GM19239 (cell line): Measurements from ENCODE around the gene WWP2.
"Not testable (repeated sequence)": the region's sequence is repeated elsewhere in the genome, so short reads cannot be mapped to it uniquely, and the experiment has no call there.

Experiments
- DNase-seq: peaks from one replicate; pipeline ENCODE4 v3.0.0; 2011; ENCODE audit warnings: low spot score; ENCODE audit not compliant: insufficient read length
- FAIRE-seq: peaks from 2 replicates; lab custom pipeline; 2011; peaks lifted over from hg19 to GRCh38; lab: Jason Lieb, UNC

WWP2 gene

GRCh38 chr16:69848637-69849545, 86.8 kb downstream of the WWP2 start:
- no peak for FAIRE-seq
- DNase-seq: no peak

GRCh38 chr16:69851491-69852240, 89.5 kb downstream of the WWP2 start:
- DNase-seq (no peak), FAIRE-seq (no peak)

- FAIRE-seq (no peak), DNase-seq (no peak)
Measured at GRCh38 chr16:69852815-69853214, 90.7 kb downstream of the WWP2 start.

GRCh38 chr16:69853481-69853880, 91.3 kb downstream of the WWP2 start:
- DNase-seq (no peak), FAIRE-seq (no peak)

GRCh38 chr16:69854776-69855175, 92.6 kb downstream of the WWP2 start:
- DNase-seq, FAIRE-seq: not testable (repeated sequence)

- FAIRE-seq: no peak
Measured at GRCh38 chr16:69855592-69855991, 93.5 kb downstream of the WWP2 start.

GRCh38 chr16:69858191-69859104, 96.3 kb downstream of the WWP2 start:
- no peak for FAIRE-seq
- DNase-seq: no peak

More at GRCh38 chr16:69855592-69855991, 93.5 kb downstream of the WWP2 start:
- no peak for DNase-seq

- FAIRE-seq (no peak), DNase-seq (no peak)
Measured at GRCh38 chr16:69859105-69859989, 97.2 kb downstream of the WWP2 start.

- DNase-seq (no peak), FAIRE-seq (no peak)
Measured at GRCh38 chr16:69860233-69861231, 98.4 kb downstream of the WWP2 start.

GRCh38 chr16:69861292-69862030, 99.3 kb downstream of the WWP2 start:
- FAIRE-seq (no peak), DNase-seq (no peak)

GRCh38 chr16:69863401-69864281, 101.5 kb downstream of the WWP2 start:
- DNase-seq (no peak), FAIRE-seq (no peak)

- DNase-seq: no peak
- no peak for FAIRE-seq
Measured at GRCh38 chr16:69865701-69866100, 103.6 kb downstream of the WWP2 start.

GRCh38 chr16:69867784-69868560, 105.8 kb downstream of the WWP2 start:
- FAIRE-seq (no peak), DNase-seq (no peak)

- FAIRE-seq (no peak), DNase-seq (no peak)
Measured at GRCh38 chr16:69870761-69871160, 108.6 kb downstream of the WWP2 start.

- no peak for FAIRE-seq
- no peak for DNase-seq
Measured at GRCh38 chr16:69871708-69872107, 109.6 kb downstream of the WWP2 start.

GRCh38 chr16:69872888-69873287, 110.8 kb downstream of the WWP2 start:
- FAIRE-seq: no peak
- DNase-seq: no peak
